NB4 (cell line): ENCODE results near the gene TBC1D3.
"Not testable (repeated sequence)": the region's sequence is repeated elsewhere in the genome, so short reads cannot be mapped to it uniquely, and the experiment has no call there.

Experiments
- DNase-seq: peaks from one replicate; pipeline ENCODE4 v3.0.0; 2010; ENCODE audit warnings: low read depth
- H3K4me3 ChIP-seq: one replicate; pipeline ENCODE4 v1.5.1; 2011; ENCODE audit warnings: mild to moderate bottlenecking, low read depth, low read length, moderate library complexity

Gene TBC1D3

GRCh38 chr17:38192455-38192854 is at the start of gene TBC1D3:
Gene TBC1D3, minus strand, starts transcription at chr17:38192555. Its CDS starts 1,526 bp downstream, at chr17:38191029.
- not testable (repeated sequence) for H3K4me3 ChIP-seq, DNase-seq

- H3K4me3 ChIP-seq, DNase-seq: not testable (repeated sequence)
Observed at GRCh38 chr17:38232790-38233189, 40.4 kb upstream of the TBC1D3 start.

DNA sequence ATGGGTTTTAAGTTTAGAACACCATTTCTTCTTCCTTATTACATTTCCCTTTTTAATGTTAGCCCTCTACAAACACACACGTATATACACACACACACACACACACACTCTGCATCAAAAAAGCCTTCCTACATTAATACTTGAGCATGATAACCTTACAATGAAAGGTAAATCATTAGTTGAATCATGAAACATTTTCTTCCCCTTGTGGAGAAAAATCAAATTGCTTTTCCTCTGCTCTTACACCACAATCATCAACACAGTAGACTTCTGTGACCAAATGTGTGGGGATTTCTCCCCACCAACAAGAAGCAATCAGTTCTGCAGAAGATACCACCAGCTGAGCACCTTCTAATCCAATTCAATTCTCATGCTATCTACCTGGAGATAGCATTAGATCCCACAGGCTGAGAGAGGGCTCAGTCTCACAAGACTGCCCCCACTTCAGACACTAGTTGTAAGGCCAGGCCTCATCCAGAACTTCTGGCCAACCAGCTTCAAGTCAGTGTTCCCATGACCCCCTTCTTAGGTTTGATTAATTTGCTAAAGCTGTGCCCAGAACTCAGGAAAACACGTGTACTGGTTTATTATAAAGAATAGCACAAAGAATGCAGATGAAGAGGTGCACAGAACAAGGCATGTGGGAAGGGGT is 33.6 kb upstream of the TBC1D3 start:
- not testable (repeated sequence) for DNase-seq

GRCh38 chr17:38220867-38221266 is 28.5 kb upstream of the TBC1D3 start:
- not testable (repeated sequence) for H3K4me3 ChIP-seq, DNase-seq

More for the DNA sequence above, 33.6 kb upstream of the TBC1D3 start:
- H3K4me3 ChIP-seq = not testable (repeated sequence)

- H3K4me3 ChIP-seq, DNase-seq: not testable (repeated sequence)
Observed at GRCh38 chr17:38200271-38200670, 7.9 kb upstream of the TBC1D3 start.

DNA sequence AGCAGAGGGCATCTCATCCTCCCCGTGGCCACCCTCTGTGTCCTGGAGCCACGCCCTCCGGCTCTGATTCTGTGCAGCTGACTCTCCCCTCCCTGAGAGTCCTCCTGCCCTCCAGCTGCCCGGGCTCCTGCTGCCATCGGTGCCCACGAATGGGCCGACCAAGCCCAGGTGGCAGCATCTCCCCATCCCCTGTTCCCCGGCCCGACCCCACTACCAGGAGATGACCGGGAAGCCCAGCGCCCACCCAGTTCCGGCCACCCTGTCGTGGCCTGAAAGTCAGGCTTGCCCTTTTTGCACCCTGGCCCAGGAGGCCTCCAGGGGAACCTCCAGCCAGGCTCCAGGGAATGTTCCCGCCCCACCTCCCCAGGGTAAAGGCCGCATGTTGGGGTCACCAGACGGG is 57.5 kb downstream of the TBC1D3 start:
- H3K4me3 ChIP-seq, DNase-seq: not testable (repeated sequence)
